Liver (tissue), 9 donors: ENCODE results near the gene THSD4. TPM values are rescaled to one million over a fixed set of nuclear protein-coding genes. Genes with fewer than 3 reads are reported as not detected.

Experiments
- DNase-seq: peaks from one replicate; pipeline ENCODE4 v3.0.0-alpha.2; 2017; ENCODE audit warnings: low spot score
- H3K27ac ChIP-seq, 2 donors: one replicate each; pipeline ENCODE4 v1.7.0; 2013; ENCODE audit warnings: inconsistent platforms in 2 of 2, low read length in 2 of 2, control low read depth in 1 of 2, low read depth in 1 of 2, mild to moderate bottlenecking in 1 of 2
- H3K27me3 ChIP-seq, 4 donors: one replicate each; pipeline versions ENCODE4 v1.6.1 to v1.7.0; 2013; ENCODE audit warnings: low read length in 3 of 4, inconsistent platforms in 1 of 4, mild to moderate bottlenecking in 1 of 4, moderate library complexity in 1 of 4; ENCODE audit not compliant: control insufficient read depth in 4 of 4, insufficient read depth in 4 of 4
- H3K36me3 ChIP-seq, 4 donors: one replicate each; pipeline versions ENCODE4 v1.6.1 to v1.7.0; 2013; ENCODE audit warnings: low read length in 3 of 4, mild to moderate bottlenecking in 3 of 4, low read depth in 1 of 4, moderate library complexity in 1 of 4; ENCODE audit not compliant: control insufficient read depth in 4 of 4, insufficient read depth in 3 of 4
- H3K4me1 ChIP-seq, 4 donors: one replicate each; pipeline versions ENCODE4 v1.6.1 to v1.7.0; 2013; ENCODE audit warnings: low read length in 3 of 4, mild to moderate bottlenecking in 3 of 4, moderate library complexity in 1 of 4; ENCODE audit not compliant: control insufficient read depth in 4 of 4, insufficient read depth in 4 of 4
- H3K4me3 ChIP-seq, 3 donors: one replicate each; pipeline versions ENCODE4 v1.6.1 to v1.7.0; 2013; ENCODE audit warnings: low read length in 3 of 3, control low read depth in 1 of 3, low read depth in 1 of 3, mild to moderate bottlenecking in 1 of 3
- H3K9ac ChIP-seq, 2 donors: one replicate each; pipeline ENCODE4 v1.7.0; 2013; ENCODE audit warnings: low read length in 2 of 2, mild to moderate bottlenecking in 2 of 2, moderate library complexity in 2 of 2, control low read depth in 1 of 2, low read depth in 1 of 2
- H3K9me3 ChIP-seq, 4 donors: one replicate each; pipeline versions ENCODE4 v1.6.1 to v1.7.0; 2013; ENCODE audit warnings: low read length in 3 of 4; ENCODE audit not compliant: control insufficient read depth in 4 of 4
- FOXA1 ChIP-seq: IDR thresholded peaks from 2 replicates; pipeline ENCODE4 v1.6.1; 2016; ENCODE audit warnings: antibody characterized with exemption
- HNF4A ChIP-seq, 2 donors: conservative IDR thresholded peaks; 2 replicates each; pipeline ENCODE4 v1.6.1; 2016; ENCODE audit warnings: antibody characterized with exemption in 2 of 2, mild to moderate bottlenecking in 2 of 2
- JUND ChIP-seq, 2 donors: IDR thresholded peaks; 2 replicates each; pipeline ENCODE4 v1.6.1; 2016; ENCODE audit warnings: antibody characterized with exemption in 2 of 2
- RAD21 ChIP-seq, 2 donors: IDR thresholded peaks; 2 replicates each; pipeline ENCODE4 v1.6.1; 2016; ENCODE audit warnings: antibody characterized with exemption in 2 of 2, mild to moderate bottlenecking in 2 of 2
- RXRA ChIP-seq, 2 donors: IDR thresholded peaks; 2 replicates each; pipeline ENCODE4 v1.6.1; 2017 to 2018; ENCODE audit warnings: antibody characterized with exemption in 2 of 2, mild to moderate bottlenecking in 1 of 2
- SP1 ChIP-seq: IDR thresholded peaks from 2 replicates; pipeline ENCODE4 v1.6.1; 2018; ENCODE audit warnings: antibody characterized with exemption, mild to moderate bottlenecking
- TAF1 ChIP-seq: conservative IDR thresholded peaks from 2 replicates; pipeline ENCODE4 v1.6.1; 2016; ENCODE audit warnings: antibody characterized with exemption, mild to moderate bottlenecking
- YY1 ChIP-seq: IDR thresholded peaks from 2 replicates; pipeline ENCODE4 v1.6.1; 2016; ENCODE audit warnings: antibody characterized with exemption, mild to moderate bottlenecking
- WGBS: extraction: QIAGEN DNeasy Blood & Tissue Kit; methylation state at CpG from one replicate; pipeline ENCODE4 v1.1.7; 2013; 5-methylcytosine and 5-hydroxymethylcytosine counted together
- polyA plus RNA-seq, 2 donors: library from polyadenylated mRNA; stranded (reverse) in 1 of 2; unstranded in 1 of 2; fragments of 200-250 nt in 1 of 2; fragments of >200 nt in 1 of 2; fragmentation: Nextera tagmentation in 1 of 2; extraction: Ambion mirVana in 1 of 2; gene quantifications; one replicate each; pipeline versions ENCODE4 v1.2.1 to v1.2.3, GENCODE V29; 2013 to 2015
- total RNA-seq, 2 donors: library from RNA; depleted of rRNA; stranded (reverse); fragments of >200 nt; gene quantifications; one replicate each; pipeline ENCODE4 v1.2.3, GENCODE V29; 2014
- TF ChIP-seq, protein P1 (sequence below): IDR thresholded peaks from 2 replicates; pipeline ENCODE4 v1.6.1; 2016; ENCODE audit warnings: antibody characterized with exemption
- TF ChIP-seq, protein P2 (sequence below): fragments of 150-350 bp; IDR thresholded peaks from 2 replicates; pipeline ENCODE4 v1.5.1; 2017; ENCODE audit warnings: improper control_type of control experiment, low read depth, low read length; ENCODE audit not compliant: missing input control
- TF ChIP-seq, protein P3 (sequence below): IDR thresholded peaks from 2 replicates; pipeline ENCODE4 v1.6.1; 2016; ENCODE audit warnings: antibody characterized with exemption
- TF ChIP-seq, protein P4 (sequence below): IDR thresholded peaks from 2 replicates; pipeline ENCODE4 v1.6.1; 2016; ENCODE audit warnings: antibody characterized with exemption, mild to moderate bottlenecking
- donor health status: healthy.
- donor health status: healthy.
- donor health status: healthy.
- donor health status: healthy.
- donor health status: healthy.

The THSD4 gene
- total and polyA plus RNA-seq, 4 donors = 0.23 to 11.5 (median 1.9) TPM

DNA sequence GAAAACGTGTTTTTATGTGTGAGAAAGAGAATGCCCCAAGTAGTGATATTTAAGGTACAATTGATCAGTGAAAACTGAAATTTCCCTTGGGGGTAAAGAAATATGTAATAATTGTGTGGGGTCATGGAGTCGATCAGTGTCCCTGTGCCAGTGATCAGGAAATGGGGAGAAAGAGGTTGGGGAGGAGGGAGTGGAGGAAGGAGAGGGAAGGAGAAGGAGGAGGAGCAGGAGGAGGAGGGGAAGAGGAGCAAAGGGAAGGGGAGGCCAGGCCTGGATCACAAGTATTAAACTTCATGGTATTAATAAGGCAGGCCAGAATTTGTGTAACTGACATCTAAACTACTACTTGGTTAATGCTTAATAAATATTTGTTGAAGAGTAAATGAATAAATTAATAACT is 30.4 kb downstream of the THSD4 start:
- H3K27me3 ChIP-seq = no peaks in the 10 kb centered on the region
- WGBS = 76% methylated on average over 2 of the region's 2 CpGs
- H3K4me3 ChIP-seq = no peak overlapping the region
- H3K36me3 ChIP-seq = no peaks in the 10 kb centered on the region
- no peak for DNase-seq
- peak overlapping the region in 1 of 2 donors; percentile 39 for H3K27ac ChIP-seq
- H3K9me3 ChIP-seq = no peaks in the 10 kb centered on the region
- peaks cover 6 to 77% (median 72%) of the 10 kb centered on the region in 4 donors for H3K4me1 ChIP-seq
- TF ChIP-seq FOXA1 (no peak), YY1 (no peak), JUND (IDR thresholded peaks at IDR 0.05) (no peak), SP1 (no peak), TAF1 (no peak), RAD21 (IDR thresholded peaks at IDR 0.05) (no peak), RXRA (IDR thresholded peaks at IDR 0.05) (no peak)
- TF ChIP-seq, protein P1, sequence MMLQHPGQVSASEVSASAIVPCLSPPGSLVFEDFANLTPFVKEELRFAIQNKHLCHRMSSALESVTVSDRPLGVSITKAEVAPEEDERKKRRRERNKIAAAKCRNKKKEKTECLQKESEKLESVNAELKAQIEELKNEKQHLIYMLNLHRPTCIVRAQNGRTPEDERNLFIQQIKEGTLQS = no peak
- TF ChIP-seq, protein P2, sequence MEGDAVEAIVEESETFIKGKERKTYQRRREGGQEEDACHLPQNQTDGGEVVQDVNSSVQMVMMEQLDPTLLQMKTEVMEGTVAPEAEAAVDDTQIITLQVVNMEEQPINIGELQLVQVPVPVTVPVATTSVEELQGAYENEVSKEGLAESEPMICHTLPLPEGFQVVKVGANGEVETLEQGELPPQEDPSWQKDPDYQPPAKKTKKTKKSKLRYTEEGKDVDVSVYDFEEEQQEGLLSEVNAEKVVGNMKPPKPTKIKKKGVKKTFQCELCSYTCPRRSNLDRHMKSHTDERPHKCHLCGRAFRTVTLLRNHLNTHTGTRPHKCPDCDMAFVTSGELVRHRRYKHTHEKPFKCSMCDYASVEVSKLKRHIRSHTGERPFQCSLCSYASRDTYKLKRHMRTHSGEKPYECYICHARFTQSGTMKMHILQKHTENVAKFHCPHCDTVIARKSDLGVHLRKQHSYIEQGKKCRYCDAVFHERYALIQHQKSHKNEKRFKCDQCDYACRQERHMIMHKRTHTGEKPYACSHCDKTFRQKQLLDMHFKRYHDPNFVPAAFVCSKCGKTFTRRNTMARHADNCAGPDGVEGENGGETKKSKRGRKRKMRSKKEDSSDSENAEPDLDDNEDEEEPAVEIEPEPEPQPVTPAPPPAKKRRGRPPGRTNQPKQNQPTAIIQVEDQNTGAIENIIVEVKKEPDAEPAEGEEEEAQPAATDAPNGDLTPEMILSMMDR = no peak
- TF ChIP-seq, protein P3, sequence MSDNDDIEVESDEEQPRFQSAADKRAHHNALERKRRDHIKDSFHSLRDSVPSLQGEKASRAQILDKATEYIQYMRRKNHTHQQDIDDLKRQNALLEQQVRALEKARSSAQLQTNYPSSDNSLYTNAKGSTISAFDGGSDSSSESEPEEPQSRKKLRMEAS = no peak
- TF ChIP-seq, protein P4, sequence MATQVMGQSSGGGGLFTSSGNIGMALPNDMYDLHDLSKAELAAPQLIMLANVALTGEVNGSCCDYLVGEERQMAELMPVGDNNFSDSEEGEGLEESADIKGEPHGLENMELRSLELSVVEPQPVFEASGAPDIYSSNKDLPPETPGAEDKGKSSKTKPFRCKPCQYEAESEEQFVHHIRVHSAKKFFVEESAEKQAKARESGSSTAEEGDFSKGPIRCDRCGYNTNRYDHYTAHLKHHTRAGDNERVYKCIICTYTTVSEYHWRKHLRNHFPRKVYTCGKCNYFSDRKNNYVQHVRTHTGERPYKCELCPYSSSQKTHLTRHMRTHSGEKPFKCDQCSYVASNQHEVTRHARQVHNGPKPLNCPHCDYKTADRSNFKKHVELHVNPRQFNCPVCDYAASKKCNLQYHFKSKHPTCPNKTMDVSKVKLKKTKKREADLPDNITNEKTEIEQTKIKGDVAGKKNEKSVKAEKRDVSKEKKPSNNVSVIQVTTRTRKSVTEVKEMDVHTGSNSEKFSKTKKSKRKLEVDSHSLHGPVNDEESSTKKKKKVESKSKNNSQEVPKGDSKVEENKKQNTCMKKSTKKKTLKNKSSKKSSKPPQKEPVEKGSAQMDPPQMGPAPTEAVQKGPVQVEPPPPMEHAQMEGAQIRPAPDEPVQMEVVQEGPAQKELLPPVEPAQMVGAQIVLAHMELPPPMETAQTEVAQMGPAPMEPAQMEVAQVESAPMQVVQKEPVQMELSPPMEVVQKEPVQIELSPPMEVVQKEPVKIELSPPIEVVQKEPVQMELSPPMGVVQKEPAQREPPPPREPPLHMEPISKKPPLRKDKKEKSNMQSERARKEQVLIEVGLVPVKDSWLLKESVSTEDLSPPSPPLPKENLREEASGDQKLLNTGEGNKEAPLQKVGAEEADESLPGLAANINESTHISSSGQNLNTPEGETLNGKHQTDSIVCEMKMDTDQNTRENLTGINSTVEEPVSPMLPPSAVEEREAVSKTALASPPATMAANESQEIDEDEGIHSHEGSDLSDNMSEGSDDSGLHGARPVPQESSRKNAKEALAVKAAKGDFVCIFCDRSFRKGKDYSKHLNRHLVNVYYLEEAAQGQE = no peak
- no peak overlapping the region for H3K9ac ChIP-seq

DNA sequence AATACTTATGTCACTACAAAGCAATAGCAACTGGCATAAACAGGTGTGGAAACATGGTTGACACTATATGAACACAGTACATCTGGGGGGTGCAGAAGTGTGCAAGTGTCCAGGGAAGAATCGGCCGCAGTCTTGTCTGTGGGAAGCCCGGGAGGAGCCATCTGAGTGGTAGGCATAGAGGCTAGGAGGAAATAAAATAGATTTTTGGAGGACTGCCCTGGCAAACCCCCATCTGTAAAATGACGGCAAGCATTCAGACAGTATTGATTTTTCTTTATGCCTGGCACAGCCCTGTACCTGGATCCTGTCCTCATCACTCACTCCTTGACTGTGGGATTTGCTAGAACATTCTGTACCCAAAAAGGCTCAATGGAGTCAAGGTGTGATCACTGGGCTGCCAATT is 31.3 kb downstream of the THSD4 start:
- 37% methylated on average over 4 of the region's 4 CpGs for WGBS
- H3K4me1 ChIP-seq = peaks cover 6 to 82% (median 75%) of the 10 kb centered on the region in 4 donors
- H3K9me3 ChIP-seq = no peaks in the 10 kb centered on the region
- no peaks in the 10 kb centered on the region for H3K27me3 ChIP-seq
- no peak overlapping the region for H3K9ac ChIP-seq
- no peaks in the 10 kb centered on the region for H3K36me3 ChIP-seq
- no peak overlapping the region for H3K4me3 ChIP-seq
- peak overlapping the region; percentile 6 to 14 for H3K27ac ChIP-seq
- DNase-seq = no peak
- TF ChIP-seq JUND (IDR thresholded peaks at IDR 0.05) (peak in 1 of 2 donors; percentile 31), FOXA1 (no peak), TAF1 (no peak), RAD21 (IDR thresholded peaks at IDR 0.05) (peak in 1 of 2 donors; percentile 4), RXRA (IDR thresholded peaks at IDR 0.05) (peak; percentile 51 to 59), HNF4A (conservative IDR thresholded peaks at IDR 0.05) (peak in 1 of 2 donors; percentile 32), SP1 (peak; percentile 19), YY1 (peak; percentile 50)
- TF ChIP-seq, protein P2 = no peak
- TF ChIP-seq, protein P3 = peak; percentile 36
- TF ChIP-seq, protein P4 = no peak
- TF ChIP-seq, protein P1 = no peak
